H1 (cell line): ENCODE data around the gene BEND4. TPM values are rescaled to one million over a fixed set of nuclear protein-coding genes. Genes with fewer than 3 reads are reported as not detected.

Source experiments
- CTCF ChIA-PET: fragments of 300-600 bp; sonication (Branson Sonifier 250); formaldehyde crosslinking; loops from one replicate; lab custom pipeline; 2021; ENCODE audit not compliant: partially characterized antibody; lab: Charles Lee
- POLR2A ChIA-PET: fragments of 300-600 bp; sonication (Branson Sonifier 250); formaldehyde crosslinking; loops from one replicate; lab custom pipeline; 2021; ENCODE audit warnings: inconsistent platforms; ENCODE audit not compliant: partially characterized antibody; lab: Charles Lee
- DNase-seq, 2 experiments: peaks; one replicate each; pipeline versions ENCODE4 v3.0.0 to v3.0.0-alpha.2; 2010 to 2022; ENCODE audit warnings: low spot score in 2 of 2, low read depth in 1 of 2, mixed read lengths in 1 of 2
- FAIRE-seq: peaks from 2 replicates; lab custom pipeline; 2011; peaks lifted over from hg19 to GRCh38; lab: Jason Lieb, UNC
- H2AFZ ChIP-seq: 2 replicates; pipeline ENCODE4 v1.8.1; 2012; ENCODE audit warnings: low read length, inconsistent platforms
- H2AK5ac ChIP-seq: 2 replicates; pipeline ENCODE4 v1.6.1; 2013; ENCODE audit warnings: low read depth, low read length
- H2BK120ac ChIP-seq: replicated peaks from 2 replicates; pipeline ENCODE3; 2013; ENCODE audit warnings: low read depth, low read length, inconsistent platforms
- H2BK12ac ChIP-seq: 2 replicates; pipeline ENCODE4 v1.6.1; 2013; ENCODE audit warnings: low read depth, low read length
- H2BK15ac ChIP-seq: 2 replicates; pipeline ENCODE4 v1.6.1; 2013; ENCODE audit warnings: low read length
- H2BK20ac ChIP-seq: 2 replicates; pipeline ENCODE4 v1.6.1; 2013; ENCODE audit warnings: low read length
- H2BK5ac ChIP-seq: 2 replicates; pipeline ENCODE4 v1.6.1; 2013; ENCODE audit warnings: low read depth, low read length
- H3K14ac ChIP-seq: 2 replicates; pipeline ENCODE4 v1.6.1; 2013; ENCODE audit warnings: inconsistent platforms; ENCODE audit not compliant: insufficient read length
- H3K18ac ChIP-seq: 2 replicates; pipeline ENCODE4 v1.6.1; 2013; ENCODE audit warnings: low read length; ENCODE audit errors: extremely low read depth
- H3K23ac ChIP-seq: 2 replicates; pipeline ENCODE4 v1.6.1; 2013; ENCODE audit warnings: inconsistent platforms; ENCODE audit not compliant: insufficient read length
- H3K23me2 ChIP-seq: 2 replicates; pipeline ENCODE4 v1.6.1; 2013; ENCODE audit warnings: low read depth, low read length
- H3K27ac ChIP-seq: 2 replicates; pipeline ENCODE4 v1.6.1; 2011; ENCODE audit warnings: low read depth, low read length, inconsistent platforms
- H3K27me3 ChIP-seq, 4 experiments: replicated peaks in 1 of 4; 1 replicate in 1 of 4; 2 replicates in 3 of 4; pipeline versions ENCODE4 v1.6.1 to v1.8.1; 2011 to 2013; ENCODE audit warnings: low read length in 3 of 4, mild to moderate bottlenecking in 3 of 4, inconsistent platforms in 2 of 4, mixed read lengths in 2 of 4, moderate library complexity in 1 of 4; ENCODE audit not compliant: control insufficient read depth in 3 of 4, insufficient read depth in 3 of 4; ENCODE audit errors: extremely low read depth in 1 of 4
- H3K36me3 ChIP-seq, 4 experiments: 2 replicates each; pipeline versions ENCODE4 v1.6.1 to v1.8.1; 2011 to 2013; ENCODE audit warnings: mild to moderate bottlenecking in 4 of 4, low read length in 3 of 4, moderate library complexity in 2 of 4, control low read depth in 1 of 4, inconsistent platforms in 1 of 4; ENCODE audit not compliant: insufficient read depth in 4 of 4, control insufficient read depth in 2 of 4
- H3K4ac ChIP-seq: replicated peaks from 2 replicates; pipeline ENCODE3; 2013; ENCODE audit warnings: low read length, low read depth, mixed read lengths, inconsistent platforms; ENCODE audit not compliant: insufficient read length
- H3K4me1 ChIP-seq, 4 experiments: replicated peaks in 1 of 4; 1 replicate in 1 of 4; 2 replicates in 3 of 4; pipeline versions ENCODE4 v1.6.1 to v1.8.1; 2011 to 2013; ENCODE audit warnings: low read length in 3 of 4, inconsistent platforms in 2 of 4, mixed read lengths in 1 of 4; ENCODE audit not compliant: insufficient read depth in 4 of 4, control insufficient read depth in 3 of 4
- H3K4me2 ChIP-seq, 2 experiments: 2 replicates each; pipeline versions ENCODE4 v1.6.1 to v1.8.1; 2011 to 2013; ENCODE audit warnings: low read depth in 2 of 2, low read length in 2 of 2, control low read depth in 1 of 2, inconsistent platforms in 1 of 2, mild to moderate bottlenecking in 1 of 2; ENCODE audit not compliant: insufficient read depth in 1 of 2
- H3K4me3 ChIP-seq, 4 experiments: fragments of 200-600, 300-600 bp in 1 of 4; sonication (generic), shearing (Covaris generic), sonication (Bioruptor Twin) in 1 of 4; 2 replicates each; pipeline versions ENCODE4 v1.5.1 to v1.8.1; 2011 to 2016; ENCODE audit warnings: low read length in 4 of 4, low read depth in 3 of 4, control low read depth in 2 of 4, inconsistent platforms in 2 of 4, mild to moderate bottlenecking in 2 of 4, mixed read lengths in 1 of 4, moderate library complexity in 1 of 4; ENCODE audit not compliant: insufficient read depth in 2 of 4; ENCODE audit errors: extremely low read depth in 1 of 4
- H3K56ac ChIP-seq: replicated peaks from 2 replicates; pipeline ENCODE3; 2013; ENCODE audit warnings: low read depth, mild to moderate bottlenecking, mixed read lengths, low read length, inconsistent platforms; ENCODE audit not compliant: insufficient read length
- H3K79me1 ChIP-seq: 2 replicates; pipeline ENCODE4 v1.6.1; 2013; ENCODE audit warnings: low read depth, low read length, control low read depth
- H3K79me2 ChIP-seq, 2 experiments: 2 replicates each; pipeline versions ENCODE4 v1.6.1 to v1.8.1; 2012 to 2013; ENCODE audit warnings: low read length in 2 of 2, mild to moderate bottlenecking in 2 of 2, inconsistent platforms in 1 of 2; ENCODE audit not compliant: insufficient read depth in 2 of 2, control insufficient read depth in 1 of 2
- H3K9ac ChIP-seq, 4 experiments: replicated peaks in 1 of 4; 1 replicate in 1 of 4; 2 replicates in 3 of 4; pipeline versions ENCODE4 v1.6.1 to v1.8.1; 2011 to 2013; ENCODE audit warnings: low read depth in 3 of 4, low read length in 3 of 4, control low read depth in 2 of 4, mild to moderate bottlenecking in 2 of 4, moderate library complexity in 2 of 4, inconsistent platforms in 1 of 4; ENCODE audit errors: extremely low read depth in 1 of 4
- H3K9me3 ChIP-seq, 2 experiments: 2 replicates each; pipeline versions ENCODE4 v1.6.1 to v1.8.1; 2012 to 2013; ENCODE audit warnings: mild to moderate bottlenecking in 2 of 2, moderate library complexity in 2 of 2, control low read depth in 1 of 2, inconsistent platforms in 1 of 2, low read depth in 1 of 2, low read length in 1 of 2, mixed read lengths in 1 of 2; ENCODE audit not compliant: insufficient read depth in 2 of 2
- H4K20me1 ChIP-seq, 2 experiments: replicated peaks in 1 of 2; 2 replicates each; pipeline versions ENCODE3 to v1.8.1; 2011 to 2013; ENCODE audit warnings: inconsistent platforms in 2 of 2, low read length in 2 of 2, mild to moderate bottlenecking in 1 of 2; ENCODE audit not compliant: insufficient read depth in 2 of 2, control insufficient read depth in 1 of 2
- H4K5ac ChIP-seq: 2 replicates; pipeline ENCODE4 v1.6.1; 2013; ENCODE audit warnings: low read length, low read depth, mixed read lengths, inconsistent platforms; ENCODE audit not compliant: insufficient read length
- H4K8ac ChIP-seq: 2 replicates; pipeline ENCODE4 v1.8.0; 2013; ENCODE audit warnings: mild to moderate bottlenecking, moderate library complexity, low read length, inconsistent platforms; ENCODE audit not compliant: insufficient read depth; ENCODE audit errors: extremely low read depth
- H4K91ac ChIP-seq: replicated peaks from 2 replicates; pipeline ENCODE3; 2013; ENCODE audit warnings: low read length, mixed read lengths, inconsistent platforms; ENCODE audit not compliant: insufficient read length
- ASH2L ChIP-seq: fragments of 200-600, 300-600 bp; sonication (generic); IDR thresholded peaks from one replicate; pipeline ENCODE4 v1.7.1; 2017; ENCODE audit warnings: low read length
- ATF2 ChIP-seq: IDR thresholded peaks from 2 replicates; pipeline ENCODE4 v1.6.1; 2012; ENCODE audit warnings: low read length, inconsistent platforms
- ATF3 ChIP-seq: IDR thresholded peaks from 2 replicates; pipeline ENCODE4 v1.6.1; 2011; ENCODE audit warnings: low read depth, mild to moderate bottlenecking, low read length; ENCODE audit not compliant: insufficient read depth
- CTBP2 ChIP-seq: IDR thresholded peaks from 2 replicates; pipeline ENCODE4 v1.7.0; 2011; ENCODE audit warnings: borderline replicate concordance, mild to moderate bottlenecking, moderate library complexity, mixed read lengths, low read length; ENCODE audit not compliant: insufficient read depth, insufficient read length
- EZH2 ChIP-seq: fragments of 200-600 bp; sonication (generic); IDR thresholded peaks from 2 replicates; pipeline ENCODE4 v1.7.1; 2012; ENCODE audit warnings: low read depth, mild to moderate bottlenecking, moderate library complexity, low read length, inconsistent platforms; ENCODE audit not compliant: severe bottlenecking
- HDAC2 ChIP-seq, 2 experiments: fragments of 300-600 bp in 1 of 2; sonication (generic) in 1 of 2; IDR thresholded peaks; 2 replicates each; pipeline ENCODE4 v1.6.1; 2011 to 2012; ENCODE audit warnings: low read depth in 2 of 2, low read length in 2 of 2, mild to moderate bottlenecking in 2 of 2, moderate library complexity in 2 of 2, borderline replicate concordance in 1 of 2, inconsistent platforms in 1 of 2
- POLR2AphosphoS5 ChIP-seq: IDR thresholded peaks from 2 replicates; pipeline ENCODE4 v1.6.1; 2011; ENCODE audit warnings: low read depth, low read length
- SAP30 ChIP-seq: fragments of 300-600 bp; sonication (generic); IDR thresholded peaks from 2 replicates; pipeline ENCODE4 v1.7.1; 2012; ENCODE audit warnings: low read length, moderate library complexity, mild to moderate bottlenecking, inconsistent platforms; ENCODE audit not compliant: insufficient read depth, insufficient replicate concordance
- SIRT6 ChIP-seq: IDR thresholded peaks from one replicate; pipeline ENCODE4 v1.7.1; 2012; ENCODE audit warnings: low read length, inconsistent platforms
- ZNF274 ChIP-seq: IDR thresholded peaks from 2 replicates; pipeline ENCODE4 v1.7.0; 2012; ENCODE audit warnings: low read length, borderline replicate concordance; ENCODE audit errors: extremely low read depth
- WGBS, 2 experiments: shearing (Covaris generic) in 1 of 2; methylation state at CpG; one replicate each; pipeline versions ENCODE4 v1.1.6 to v1.1.7; 2013 to 2015; ENCODE audit warnings: low lambda C conversion rate in 2 of 2, mixed read lengths in 2 of 2, inconsistent platforms in 1 of 2, low coverage in 1 of 2, missing lambda C conversion rate in 1 of 2; ENCODE audit not compliant: insufficient replicate concordance in 2 of 2, insufficient coverage in 1 of 2, insufficient read length in 1 of 2; ENCODE audit errors: extremely low coverage in 1 of 2, missing lambda C conversion rate in 1 of 2; 5-methylcytosine and 5-hydroxymethylcytosine counted together
- polyA plus RNA-seq, 7 experiments: library from polyadenylated mRNA; depleted of rRNA in 3 of 7; stranded (reverse) in 5 of 7; unstranded in 2 of 7; fragments of >200 nt in 5 of 7; fragments of 200-250 nt in 2 of 7; gene quantifications; 1 replicate in 5 of 7; 2 replicates in 1 of 7; 4 replicates in 1 of 7; pipeline versions ENCODE4 v1.2.1 to v1.2.3, GENCODE V29; 2011 to 2013; ENCODE audit warnings: missing spikeins in 2 of 7, mixed read lengths in 2 of 7
- total RNA-seq: library from RNA; stranded (reverse); fragmentation: NEBNext Ultra II Directional; extraction: Animal tissue kit (Norgen Biotek cat#: 25700); gene quantifications from 2 replicates; pipeline ENCODE4 v1.2.1, GENCODE V29; 2021

BEND4 gene
- total and polyA plus RNA-seq, 2 of the 8 experiments (the other 6 are each of a cell fraction or from before 2014, with no cell fraction given): 12.2 to 45.4 TPM

GRCh38 chr4:42088386-42088785, 64.1 kb downstream of the BEND4 start:
- Histone ChIP-seq H2BK120ac (no peak overlapping the region), H3K4me2 (no peak overlapping the region), H3K56ac (no peak overlapping the region), H2BK12ac (no peak overlapping the region), H2BK5ac (no peak overlapping the region), H3K27me3 (no peaks in the 10 kb centered on the region), H3K23ac (no peak overlapping the region), H3K27ac (no peak overlapping the region), H3K79me2 (no peaks in the 10 kb centered on the region), H3K4me3 (no peak overlapping the region), H3K9ac (no peak overlapping the region), H3K36me3 (peaks cover 0 to 5% (median 0%) of the 10 kb centered on the region in 4 experiments; a peak in 1 of 8 replicates), H3K18ac (no peak overlapping the region), H3K14ac (no peak overlapping the region), H2AK5ac (no peak overlapping the region), H4K5ac (no peak overlapping the region), H3K79me1 (no peaks in the 10 kb centered on the region), H4K8ac (no peak overlapping the region), H3K23me2 (no peaks in the 10 kb centered on the region), H2BK15ac (no peak overlapping the region), H4K20me1 (no peaks in the 10 kb centered on the region), H2AFZ (no peak overlapping the region), H3K4me1 (no peaks in the 10 kb centered on the region), H4K91ac (no peak overlapping the region), H3K4ac (no peak overlapping the region), H2BK20ac (no peak overlapping the region), H3K9me3 (no peaks in the 10 kb centered on the region)
- no peak for FAIRE-seq
- ChIA-PET CTCF (interaction anchor here (1.7 kb wide), 1 partner anchor 38 kb away, joined by 3 read pairs; no protein-coding TSS in a partner anchor), POLR2A (interaction anchor here (1.6 kb wide), 1 partner anchor 12 kb away, joined by 7 read pairs; no protein-coding TSS in a partner anchor)
- WGBS, 2 experiments: 91% methylated on average over 6 of the region's 6 CpGs; no CpG with 5 or more reads in 1 of the 2 experiments
- no peak for DNase-seq
- TF ChIP-seq CTBP2 (no peak), SAP30 (no peak), ZNF274 (no peak), ASH2L (no peak), POLR2AphosphoS5 (no peak), EZH2 (no peak), ATF3 (no peak), ATF2 (no peak), HDAC2 (IDR thresholded peaks at IDR 0.05; ENCODE audit: borderline replicate concordance in 1 of 2, low read depth in 2 of 2, low read length in 2 of 2) (no peak), SIRT6 (no peak)
